CD14-positive monocyte (primary cell): Measurements from ENCODE around the gene RPS14. TPM values are rescaled to one million over a fixed set of nuclear protein-coding genes. Genes with fewer than 3 reads are reported as not detected.
A peak's percentile ranks its signal among the peaks of the same experiment; 100 is the strongest.

Experiments
- DNase-seq, 3 donors: peaks; one replicate each; pipeline ENCODE4 v3.0.0-alpha.2; 2011 to 2022
- H2AFZ ChIP-seq: 2 replicates; pipeline ENCODE4 v1.6.0; 2012; ENCODE audit warnings: mild to moderate bottlenecking, low read depth, low read length, inconsistent platforms; ENCODE audit not compliant: insufficient read depth, poor library complexity, severe bottlenecking
- H3K27ac ChIP-seq, 2 donors: 1 replicate in 1 of 2; 2 replicates in 1 of 2; pipeline ENCODE4 v1.5.1; 2012 to 2013; ENCODE audit warnings: low read length in 2 of 2, control low read depth in 1 of 2, inconsistent platforms in 1 of 2, low read depth in 1 of 2, mild to moderate bottlenecking in 1 of 2
- H3K27me3 ChIP-seq, 2 donors: one replicate each; pipeline versions ENCODE4 v1.6.0 to v1.6.1; 2011 to 2013; ENCODE audit warnings: low read length in 2 of 2; ENCODE audit not compliant: control insufficient read depth in 2 of 2, insufficient read depth in 2 of 2
- H3K36me3 ChIP-seq, 2 donors: replicated peaks in 1 of 2; 1 replicate in 1 of 2; 2 replicates in 1 of 2; pipeline versions ENCODE4 v1.5.1 to v1.6.1; 2012 to 2013; ENCODE audit warnings: low read length in 2 of 2, control low read depth in 1 of 2, inconsistent platforms in 1 of 2, mild to moderate bottlenecking in 1 of 2; ENCODE audit not compliant: insufficient read depth in 2 of 2, control insufficient read depth in 1 of 2
- H3K4me1 ChIP-seq, 2 donors: 1 replicate in 1 of 2; 2 replicates in 1 of 2; pipeline versions ENCODE4 v1.5.1 to v1.6.1; 2012 to 2013; ENCODE audit warnings: low read length in 2 of 2, control low read depth in 1 of 2, inconsistent platforms in 1 of 2, mild to moderate bottlenecking in 1 of 2, moderate library complexity in 1 of 2; ENCODE audit not compliant: insufficient read depth in 2 of 2, control insufficient read depth in 1 of 2
- H3K4me2 ChIP-seq: replicated peaks from 2 replicates; pipeline ENCODE3; 2012; ENCODE audit warnings: low read length, moderate library complexity, mild to moderate bottlenecking; ENCODE audit not compliant: poor library complexity, severe bottlenecking; ENCODE audit errors: extremely low read depth
- H3K4me3 ChIP-seq, 3 experiments: fragments of 200-600 bp in 1 of 3; sonication (generic) in 1 of 3; replicated peaks in 1 of 3; 1 replicate in 2 of 3; 2 replicates in 1 of 3; pipeline ENCODE4 v1.5.1; 2011 to 2013; ENCODE audit warnings: low read length in 3 of 3, mild to moderate bottlenecking in 3 of 3, control low read depth in 2 of 3, low read depth in 2 of 3, inconsistent platforms in 1 of 3, moderate library complexity in 1 of 3
- H3K79me2 ChIP-seq: 2 replicates; pipeline ENCODE4 v1.6.0; 2012; ENCODE audit warnings: mild to moderate bottlenecking, control low read depth, inconsistent platforms, low read length, moderate library complexity; ENCODE audit not compliant: insufficient read depth
- H3K9ac ChIP-seq: 2 replicates; pipeline ENCODE4 v1.6.0; 2017; ENCODE audit warnings: low read length, mild to moderate bottlenecking; ENCODE audit not compliant: insufficient read depth, poor library complexity, severe bottlenecking
- H3K9me3 ChIP-seq, 2 donors: replicated peaks in 1 of 2; 1 replicate in 1 of 2; 2 replicates in 1 of 2; pipeline versions ENCODE4 v1.5.1 to v1.6.1; 2012 to 2013; ENCODE audit warnings: low read length in 2 of 2, control low read depth in 1 of 2; ENCODE audit not compliant: control insufficient read depth in 1 of 2, insufficient read depth in 1 of 2
- H4K20me1 ChIP-seq: 2 replicates; pipeline ENCODE4 v1.6.0; 2012; ENCODE audit warnings: mild to moderate bottlenecking, low read length, control low read depth, moderate library complexity; ENCODE audit not compliant: insufficient read depth
- H3K27ac Mint-ChIP-seq, 7 donors: one replicate each; pipeline ENCODE4 v1.8.0; 2020; ENCODE audit warnings: mild to moderate bottlenecking in 7 of 7, mixed read lengths in 7 of 7, moderate library complexity in 6 of 7, inconsistent platforms in 2 of 7
- H3K27me3 Mint-ChIP-seq, 3 donors: one replicate each; pipeline ENCODE4 v1.8.0; 2021 to 2022; ENCODE audit warnings: low read depth in 3 of 3, mild to moderate bottlenecking in 3 of 3, mixed read lengths in 3 of 3, moderate library complexity in 3 of 3, inconsistent platforms in 1 of 3
- H3K36me3 Mint-ChIP-seq, 2 donors: one replicate each; pipeline ENCODE4 v1.8.0; 2020; ENCODE audit warnings: mixed read lengths in 2 of 2, inconsistent platforms in 1 of 2, mild to moderate bottlenecking in 1 of 2
- H3K4me1 Mint-ChIP-seq: one replicate; pipeline ENCODE4 v1.8.0; 2020; ENCODE audit warnings: mild to moderate bottlenecking, mixed read lengths
- H3K4me3 Mint-ChIP-seq, 2 donors: one replicate each; pipeline ENCODE4 v1.8.0; 2020; ENCODE audit warnings: mild to moderate bottlenecking in 2 of 2, mixed read lengths in 2 of 2, moderate library complexity in 1 of 2
- H3K9me3 Mint-ChIP-seq, 7 donors: one replicate each; pipeline ENCODE4 v1.8.0; 2020 to 2022; ENCODE audit warnings: mixed read lengths in 7 of 7, mild to moderate bottlenecking in 6 of 7, moderate library complexity in 6 of 7, inconsistent platforms in 2 of 7
- CTCF ChIP-seq: fragments of 200-600 bp; IDR thresholded peaks from one replicate; pipeline ENCODE4 v1.8.0; 2022; ENCODE audit warnings: antibody characterized with exemption, mild to moderate bottlenecking
- WGBS: methylation state at CpG from one replicate; pipeline ENCODE4 v1.1.5; 2013; ENCODE audit warnings: missing lambda C conversion rate; ENCODE audit not compliant: insufficient coverage; 5-methylcytosine and 5-hydroxymethylcytosine counted together
- intact Hi-C, 2 donors: fragments of 100-400 bp; cut with micrococcal nuclease; formaldehyde crosslinking; loops; one replicate each; pipeline versions ENCODE4 v1.15.0 to v1.15.1; 2023
- polyA plus RNA-seq, 3 donors: library from polyadenylated mRNA; depleted of rRNA in 1 of 3; unstranded in 2 of 3; stranded (reverse) in 1 of 3; fragments of 300-500 nt in 2 of 3; fragments of >200 nt in 1 of 3; fragmentation: Illumina TruSeq in 2 of 3; gene quantifications; 1 replicate in 2 of 3; 2 replicates in 1 of 3; pipeline ENCODE4 v1.2.3, GENCODE V29; 2012 to 2021

The RPS14 gene
- polyA plus RNA-seq, 3 donors: 2,768 to 4,675 (median 3,499) TPM

- H3K9ac ChIP-seq: no peak overlapping the region
- H3K9me3 ChIP-seq: no peaks in the 10 kb centered on the region
- peaks cover 100% of the 10 kb centered on the region for H4K20me1 ChIP-seq
- H3K4me2 ChIP-seq: no peak overlapping the region
- WGBS: 92% methylated on average over 1 of the region's 4 CpGs
- no peak overlapping the region for H2AFZ ChIP-seq
- Mint-ChIP-seq H3K36me3 (peaks cover 81 to 97% of the 10 kb centered on the region in 2 donors), H3K27ac (peak overlapping the region in 6 of 7 donors; percentile 16 to 71 (median 66)), H3K9me3 (peaks cover 0 to 3% (median 0%) of the 10 kb centered on the region in 7 donors), H3K27me3 (peaks cover 0 to 11% (median 0%) of the 10 kb centered on the region in 3 donors), H3K4me1 (peaks cover 37% of the 10 kb centered on the region), H3K4me3 (no peak overlapping the region)
- H3K4me1 ChIP-seq: peaks cover 31 to 46% of the 10 kb centered on the region in 2 donors
- peak overlapping the region; percentile 2 to 17 for H3K27ac ChIP-seq
- H3K36me3 ChIP-seq: peaks cover 84 to 91% of the 10 kb centered on the region in 2 donors
- TF ChIP-seq CTCF: no peak
- no peaks in the 10 kb centered on the region for H3K27me3 ChIP-seq
- intact Hi-C loops: no loop called here
- peaks cover 72% of the 10 kb centered on the region for H3K79me2 ChIP-seq
- DNase-seq: peak in 1 of 3 donors; percentile 19
- no peak overlapping the region for H3K4me3 ChIP-seq
Measured at GRCh38 chr5:150406103-150406722, 43.3 kb downstream of the RPS14 start.

GRCh38 chr5:150404941-150405816, 44.4 kb downstream of the RPS14 start:
- Histone ChIP-seq H3K27me3 (no peaks in the 10 kb centered on the region), H3K27ac (peak overlapping the region; percentile 2 to 59), H3K4me3 (no peak overlapping the region), H3K4me1 (peaks cover 29 to 44% of the 10 kb centered on the region in 2 donors), H2AFZ (no peak overlapping the region), H4K20me1 (peaks cover 100% of the 10 kb centered on the region), H3K9me3 (no peaks in the 10 kb centered on the region), H3K4me2 (no peak overlapping the region), H3K9ac (no peak overlapping the region), H3K36me3 (peaks cover 91 to 100% of the 10 kb centered on the region in 2 donors), H3K79me2 (peaks cover 62% of the 10 kb centered on the region)
- Mint-ChIP-seq H3K4me1 (peaks cover 33% of the 10 kb centered on the region), H3K9me3 (no peaks in the 10 kb centered on the region), H3K4me3 (no peak overlapping the region), H3K27ac (peak overlapping the region in 5 of 7 donors; percentile 22 to 79 (median 72)), H3K27me3 (peaks cover 0 to 11% (median 0%) of the 10 kb centered on the region in 3 donors), H3K36me3 (peaks cover 84 to 99% of the 10 kb centered on the region in 2 donors)
- no peak for TF ChIP-seq CTCF
- 100% methylated on average over 5 of the region's 9 CpGs for WGBS
- peak in 1 of 3 donors; percentile 18 for DNase-seq
- intact Hi-C loops: loop anchor here in 1 of 2 donors (5.0 kb wide), 1 partner anchor 37 kb away; no protein-coding TSS in a partner anchor
